RWPE2 (cell line): ENCODE measurements around the gene SLC22A5.

Experiments
- ATAC-seq: fragments of 200-7000 bp; cut with Tn5 transposase; 3 replicates; pipeline ENCODE4 v1.9.1; 2021; ENCODE audit warnings: low read depth
- DNase-seq: peaks from one replicate; pipeline ENCODE4 v3.0.0-alpha.2; 2020; ENCODE audit warnings: low spot score
- H3K27ac ChIP-seq: fragments of 450-650 bp; 2 replicates; pipeline ENCODE4 v1.5.1; 2017; ENCODE audit warnings: mild to moderate bottlenecking; ENCODE audit not compliant: poor library complexity, severe bottlenecking
- H3K27me3 ChIP-seq: fragments of 250-450 bp; sonication (Bioruptor Pico); 2 replicates; pipeline ENCODE4 v1.5.1; 2021; ENCODE audit warnings: mild to moderate bottlenecking, moderate library complexity; ENCODE audit not compliant: insufficient read depth, poor library complexity, severe bottlenecking
- H3K36me3 ChIP-seq: fragments of 250-450 bp; sonication (Bioruptor Pico); 2 replicates; pipeline ENCODE4 v1.5.1; 2020; ENCODE audit warnings: low read depth, mild to moderate bottlenecking, moderate library complexity
- H3K4me1 ChIP-seq: fragments of 250-450 bp; sonication (Bioruptor Pico); 2 replicates; pipeline ENCODE4 v1.5.1; 2021; ENCODE audit warnings: mild to moderate bottlenecking, moderate library complexity; ENCODE audit not compliant: insufficient read depth, poor library complexity, severe bottlenecking
- H3K4me3 ChIP-seq: fragments of 250-450 bp; sonication (Bioruptor Pico); 2 replicates; pipeline ENCODE4 v1.5.1; 2021; ENCODE audit warnings: mild to moderate bottlenecking, moderate library complexity; ENCODE audit not compliant: severe bottlenecking
- H3K9me3 ChIP-seq: fragments of 250-450 bp; sonication (Bioruptor Pico); 2 replicates; pipeline ENCODE4 v1.5.1; 2021; ENCODE audit warnings: mild to moderate bottlenecking, moderate library complexity; ENCODE audit not compliant: severe bottlenecking
- TF ChIP-seq, protein P1 (sequence below): fragments of 450-650 bp; IDR thresholded peaks from one replicate; pipeline ENCODE4 v1.5.1; 2017; ENCODE audit warnings: mild to moderate bottlenecking, moderate library complexity; ENCODE audit not compliant: poor library complexity, severe bottlenecking

Gene SLC22A5

DNA sequence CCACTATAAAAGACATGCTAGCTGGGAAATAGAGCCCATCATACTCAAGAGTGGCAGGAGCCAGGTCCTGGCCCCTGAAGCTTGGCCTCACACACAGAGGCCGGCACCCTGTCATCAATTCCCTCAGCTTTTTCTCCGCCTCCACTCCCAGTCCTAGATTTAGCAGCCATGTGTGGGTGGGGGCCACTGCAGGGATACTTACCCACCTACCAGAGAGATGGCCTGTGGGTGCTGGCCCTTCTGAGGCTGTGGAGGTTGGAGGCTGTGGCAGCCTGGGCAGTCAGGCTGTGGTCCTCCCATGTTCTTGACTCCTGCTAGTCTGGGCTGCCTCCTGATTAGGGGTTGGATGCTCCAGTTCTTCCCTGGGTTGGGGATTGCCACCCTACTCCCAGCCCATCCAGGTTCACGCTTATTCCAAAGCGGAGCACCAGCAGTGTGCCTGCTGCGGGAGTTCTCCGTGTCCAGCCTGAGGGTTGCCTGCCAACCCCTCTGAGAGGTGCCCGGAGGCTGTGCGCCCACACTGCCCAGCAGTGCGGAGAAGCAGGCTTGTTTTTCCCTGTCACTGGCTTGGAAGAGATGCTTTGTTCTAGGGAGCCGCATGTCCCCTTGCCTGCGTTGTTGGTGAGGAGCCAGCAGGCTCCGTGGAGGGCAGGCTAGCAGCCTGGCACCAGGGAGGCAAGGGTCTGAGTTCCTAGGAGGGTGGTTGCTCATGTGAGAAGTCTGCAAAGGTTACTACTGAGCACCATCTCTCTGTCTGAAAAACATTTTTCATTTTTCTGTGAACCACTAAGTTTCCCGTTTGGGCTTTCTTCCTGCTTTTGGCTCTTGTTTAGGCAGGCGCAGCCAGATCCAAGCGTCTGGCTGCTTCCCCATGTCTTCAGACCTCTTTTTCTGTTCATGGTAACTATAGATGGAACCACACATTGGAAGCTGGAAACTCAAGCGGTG lies 7.5 kb downstream of the SLC22A5 start:
- ATAC-seq (no peak), DNase-seq (no peak)
- Histone ChIP-seq H3K27me3 (no peaks in the 10 kb centered on the region), H3K27ac (no peak overlapping the region), H3K9me3 (no peaks in the 10 kb centered on the region), H3K4me3 (no peak overlapping the region), H3K36me3 (peaks cover 30% of the 10 kb centered on the region), H3K4me1 (peaks cover 23% of the 10 kb centered on the region)
- TF ChIP-seq, protein P1, sequence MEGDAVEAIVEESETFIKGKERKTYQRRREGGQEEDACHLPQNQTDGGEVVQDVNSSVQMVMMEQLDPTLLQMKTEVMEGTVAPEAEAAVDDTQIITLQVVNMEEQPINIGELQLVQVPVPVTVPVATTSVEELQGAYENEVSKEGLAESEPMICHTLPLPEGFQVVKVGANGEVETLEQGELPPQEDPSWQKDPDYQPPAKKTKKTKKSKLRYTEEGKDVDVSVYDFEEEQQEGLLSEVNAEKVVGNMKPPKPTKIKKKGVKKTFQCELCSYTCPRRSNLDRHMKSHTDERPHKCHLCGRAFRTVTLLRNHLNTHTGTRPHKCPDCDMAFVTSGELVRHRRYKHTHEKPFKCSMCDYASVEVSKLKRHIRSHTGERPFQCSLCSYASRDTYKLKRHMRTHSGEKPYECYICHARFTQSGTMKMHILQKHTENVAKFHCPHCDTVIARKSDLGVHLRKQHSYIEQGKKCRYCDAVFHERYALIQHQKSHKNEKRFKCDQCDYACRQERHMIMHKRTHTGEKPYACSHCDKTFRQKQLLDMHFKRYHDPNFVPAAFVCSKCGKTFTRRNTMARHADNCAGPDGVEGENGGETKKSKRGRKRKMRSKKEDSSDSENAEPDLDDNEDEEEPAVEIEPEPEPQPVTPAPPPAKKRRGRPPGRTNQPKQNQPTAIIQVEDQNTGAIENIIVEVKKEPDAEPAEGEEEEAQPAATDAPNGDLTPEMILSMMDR = no peak

DNA sequence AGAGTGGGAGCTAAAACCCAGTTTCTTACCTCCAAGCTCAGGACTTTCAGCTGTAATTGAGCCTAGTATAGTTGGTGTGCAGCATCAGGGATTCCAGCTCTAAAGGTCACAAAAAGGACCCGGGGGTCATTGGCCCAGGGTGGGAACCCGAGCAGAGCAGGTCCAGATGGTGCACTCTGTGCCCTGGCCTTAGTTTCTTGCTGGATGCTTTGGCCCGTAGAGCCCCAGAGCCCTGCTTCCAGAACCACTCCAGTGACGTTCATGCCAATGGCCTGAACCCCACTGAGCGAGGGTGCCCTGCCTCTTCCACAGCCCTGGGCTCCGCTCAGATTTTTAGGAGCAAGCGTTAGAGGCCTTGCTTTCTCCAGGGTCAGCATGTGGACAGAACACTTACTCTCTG lies 8.2 kb downstream of the SLC22A5 start:
- DNase-seq = no peak
- Histone ChIP-seq H3K4me3 (no peak overlapping the region), H3K9me3 (no peaks in the 10 kb centered on the region), H3K36me3 (peaks cover 23% of the 10 kb centered on the region), H3K4me1 (peaks cover 17% of the 10 kb centered on the region), H3K27me3 (no peaks in the 10 kb centered on the region), H3K27ac (peak overlapping the region; percentile 11)
- no peak for ATAC-seq
- TF ChIP-seq, protein P1 = no peak

DNA sequence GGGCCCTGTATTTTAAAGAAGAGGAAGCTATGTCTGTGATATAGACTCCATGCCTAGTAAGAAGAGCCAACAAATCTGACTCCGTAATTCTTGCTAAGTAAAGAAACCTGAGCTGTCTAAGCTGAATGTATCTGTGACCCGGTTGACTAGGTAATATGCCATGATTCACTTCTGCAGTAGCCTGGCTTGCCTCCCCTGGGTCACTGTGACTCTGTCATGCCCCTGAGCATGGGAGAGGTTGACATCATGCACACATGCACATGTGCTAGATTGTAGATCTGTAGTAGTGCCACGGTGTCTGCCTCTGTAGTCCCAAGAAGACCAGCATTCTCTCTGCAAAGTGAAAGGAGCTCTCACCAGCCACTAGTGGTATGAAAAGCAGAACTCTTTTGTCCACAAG lies 9.1 kb downstream of the SLC22A5 start:
- peaks cover 15% of the 10 kb centered on the region for H3K4me1 ChIP-seq
- DNase-seq (no peak), ATAC-seq (peak; percentile 59)
- no peak overlapping the region for H3K4me3 ChIP-seq
- H3K27ac ChIP-seq = peak overlapping the region; percentile 11
- H3K36me3 ChIP-seq = peaks cover 20% of the 10 kb centered on the region
- TF ChIP-seq, protein P1 = no peak
- H3K9me3 ChIP-seq = no peaks in the 10 kb centered on the region
- no peaks in the 10 kb centered on the region for H3K27me3 ChIP-seq

DNA sequence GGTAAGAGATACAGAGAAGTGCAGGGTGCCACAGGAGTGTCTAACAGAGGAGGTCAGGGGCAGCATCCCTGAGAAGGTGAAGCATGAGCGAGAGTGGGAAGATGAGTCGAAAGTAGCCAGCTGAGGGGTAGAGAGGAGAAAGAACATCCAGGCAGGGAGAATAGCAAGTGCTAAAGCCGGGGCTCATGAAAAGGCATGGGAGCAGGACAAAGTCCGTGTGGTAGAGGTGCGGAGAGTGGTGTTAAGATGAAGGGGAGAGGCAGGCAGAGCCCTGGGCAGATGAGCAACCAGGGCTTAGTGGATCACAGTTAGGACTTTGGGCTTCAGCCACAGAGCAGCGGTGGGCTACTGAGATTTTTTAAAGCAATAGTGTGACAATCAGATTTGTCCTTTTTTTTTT lies 10.5 kb downstream of the SLC22A5 start:
- ATAC-seq = no peak

More for the DNA sequence above, 10.5 kb downstream of the SLC22A5 start:
- no peaks in the 10 kb centered on the region for H3K27me3 ChIP-seq
- DNase-seq = no peak
- peaks cover 15% of the 10 kb centered on the region for H3K4me1 ChIP-seq
- peaks cover 25% of the 10 kb centered on the region for H3K36me3 ChIP-seq
- TF ChIP-seq, protein P1 = no peak
- no peak overlapping the region for H3K4me3 ChIP-seq
- no peaks in the 10 kb centered on the region for H3K9me3 ChIP-seq
- no peak overlapping the region for H3K27ac ChIP-seq
